ENCODE measurements around the gene MB. TPM values are rescaled to one million over a fixed set of nuclear protein-coding genes. Genes with fewer than 3 reads are reported as not detected.

MB gene
- total RNA-seq, 4 donors from 2014 or later, result 5.6 to 11.7 (median 9.8) TPM

DNA sequence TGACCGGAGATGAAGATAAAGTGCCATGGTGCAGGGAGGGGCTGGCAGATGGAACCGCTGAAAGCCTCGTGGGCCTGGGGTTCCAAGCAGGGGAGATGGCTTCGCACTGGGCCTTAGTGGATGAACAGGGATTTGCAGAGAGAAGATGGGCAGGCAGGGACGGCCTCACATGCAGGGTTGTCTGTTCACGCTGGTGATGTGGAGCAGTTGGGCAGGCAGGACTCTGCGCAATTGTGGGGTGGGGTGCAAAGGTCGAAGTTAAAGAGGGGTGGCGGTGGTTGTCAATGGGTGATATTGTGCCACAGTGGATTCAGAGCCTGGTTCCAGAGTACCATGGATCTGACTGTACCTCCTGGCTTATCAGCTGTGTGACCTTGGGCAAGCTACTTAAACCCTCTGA is 7.9 kb downstream of the MB start:
- no peaks in the 10 kb centered on the region for H3K9me3 ChIP-seq
- H3K36me3 ChIP-seq, result no peaks in the 10 kb centered on the region
- DNase-seq, result no peak
- no peaks in the 10 kb centered on the region for H3K4me1 ChIP-seq
- H3K27me3 ChIP-seq, result no peaks in the 10 kb centered on the region
- no peak for TF ChIP-seq POLR2A (IDR thresholded peaks at IDR 0.05)
- TF ChIP-seq, protein P1, sequence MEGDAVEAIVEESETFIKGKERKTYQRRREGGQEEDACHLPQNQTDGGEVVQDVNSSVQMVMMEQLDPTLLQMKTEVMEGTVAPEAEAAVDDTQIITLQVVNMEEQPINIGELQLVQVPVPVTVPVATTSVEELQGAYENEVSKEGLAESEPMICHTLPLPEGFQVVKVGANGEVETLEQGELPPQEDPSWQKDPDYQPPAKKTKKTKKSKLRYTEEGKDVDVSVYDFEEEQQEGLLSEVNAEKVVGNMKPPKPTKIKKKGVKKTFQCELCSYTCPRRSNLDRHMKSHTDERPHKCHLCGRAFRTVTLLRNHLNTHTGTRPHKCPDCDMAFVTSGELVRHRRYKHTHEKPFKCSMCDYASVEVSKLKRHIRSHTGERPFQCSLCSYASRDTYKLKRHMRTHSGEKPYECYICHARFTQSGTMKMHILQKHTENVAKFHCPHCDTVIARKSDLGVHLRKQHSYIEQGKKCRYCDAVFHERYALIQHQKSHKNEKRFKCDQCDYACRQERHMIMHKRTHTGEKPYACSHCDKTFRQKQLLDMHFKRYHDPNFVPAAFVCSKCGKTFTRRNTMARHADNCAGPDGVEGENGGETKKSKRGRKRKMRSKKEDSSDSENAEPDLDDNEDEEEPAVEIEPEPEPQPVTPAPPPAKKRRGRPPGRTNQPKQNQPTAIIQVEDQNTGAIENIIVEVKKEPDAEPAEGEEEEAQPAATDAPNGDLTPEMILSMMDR (IDR thresholded peaks at IDR 0.05), result no peak
- no peak overlapping the region for H3K27ac ChIP-seq
- no peak overlapping the region for H3K4me3 ChIP-seq

DNA sequence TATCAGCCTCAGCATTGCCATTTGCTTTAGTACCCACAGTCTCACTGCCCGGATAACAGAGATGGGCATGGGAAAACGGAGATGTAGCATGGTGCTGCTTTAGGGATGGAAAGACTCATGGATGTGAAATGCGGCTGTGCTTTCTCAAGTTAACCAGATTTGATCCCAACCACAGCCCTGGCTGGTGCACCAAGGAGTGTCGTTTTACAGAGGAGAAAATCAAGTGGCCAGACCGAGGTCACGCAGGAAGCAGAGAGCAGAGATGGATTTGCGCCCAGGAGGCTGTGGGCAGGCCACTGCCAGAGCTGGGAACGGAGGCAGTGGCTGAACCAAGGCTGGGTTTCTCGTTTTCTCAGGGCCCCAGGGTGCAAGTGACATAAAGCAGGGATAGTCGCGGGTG is 9.0 kb downstream of the MB start:
- TF ChIP-seq, protein P1 (IDR thresholded peaks at IDR 0.05), result no peak
- TF ChIP-seq POLR2A (IDR thresholded peaks at IDR 0.05), result no peak

DNA sequence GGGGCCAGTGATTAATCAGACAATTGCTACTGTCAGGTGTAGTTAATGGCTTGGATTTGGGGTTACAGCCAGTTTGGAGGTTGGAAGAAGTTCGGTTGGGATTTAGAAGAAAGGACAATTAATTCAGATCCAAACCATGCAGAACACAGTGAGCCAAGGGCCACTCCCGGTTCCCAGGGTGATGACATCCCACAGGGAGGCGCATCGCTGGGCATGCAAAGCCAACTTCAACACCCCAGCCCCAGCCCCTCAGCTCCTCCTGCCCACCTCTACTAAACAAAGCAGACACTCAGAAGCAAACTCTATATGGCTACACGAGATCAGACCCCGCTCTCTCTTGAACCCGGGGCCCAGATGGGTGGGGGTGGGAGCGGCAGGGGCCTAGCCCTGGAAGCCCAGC is 10.2 kb downstream of the MB start:
- TF ChIP-seq POLR2A (IDR thresholded peaks at IDR 0.05), result no peak
- TF ChIP-seq, protein P1 (IDR thresholded peaks at IDR 0.05), result no peak
- Histone ChIP-seq H3K27me3 (no peaks in the 10 kb centered on the region), H3K9me3 (no peaks in the 10 kb centered on the region), H3K4me1 (no peaks in the 10 kb centered on the region), H3K27ac (no peak overlapping the region), H3K36me3 (no peaks in the 10 kb centered on the region), H3K4me3 (no peak overlapping the region)
- DNase-seq, result no peak

More for the DNA sequence above, 9.0 kb downstream of the MB start:
- no peaks in the 10 kb centered on the region for H3K4me1 ChIP-seq
- DNase-seq, result no peak
- no peak overlapping the region for H3K27ac ChIP-seq
- no peaks in the 10 kb centered on the region for H3K27me3 ChIP-seq
- H3K4me3 ChIP-seq, result no peak overlapping the region
- no peaks in the 10 kb centered on the region for H3K9me3 ChIP-seq
- no peaks in the 10 kb centered on the region for H3K36me3 ChIP-seq

DNA sequence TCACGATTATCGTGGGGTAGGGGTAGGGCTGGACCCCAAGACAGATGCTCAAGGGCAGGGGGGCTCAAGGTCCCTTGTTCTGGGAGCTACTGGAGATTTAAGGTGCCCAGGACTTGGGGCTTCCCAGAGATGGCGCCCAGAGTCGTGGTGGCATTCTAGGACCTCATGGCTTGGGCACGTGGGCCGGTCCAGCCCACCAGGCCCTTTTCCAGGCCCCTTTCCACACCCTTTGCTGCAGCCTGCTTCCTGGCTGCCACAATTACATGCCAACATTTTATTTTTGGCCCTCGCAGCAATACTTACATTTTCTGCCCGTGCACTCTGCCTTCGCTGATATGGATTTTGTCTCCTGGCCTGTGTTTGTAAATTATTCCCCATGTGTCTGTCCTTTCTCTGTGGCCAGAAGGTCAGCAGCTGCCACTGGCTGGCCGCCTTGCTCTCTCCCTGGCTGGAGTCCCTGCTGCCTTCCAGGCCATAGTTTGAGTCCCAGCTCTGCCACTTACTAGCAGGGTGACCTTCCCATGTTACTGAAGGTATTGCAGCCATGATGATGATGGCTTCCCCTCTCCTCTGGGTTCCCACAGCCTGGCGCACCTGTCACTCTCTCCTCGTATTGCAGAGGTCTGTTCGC is 11.2 kb downstream of the MB start:
- H3K4me1 ChIP-seq, result no peaks in the 10 kb centered on the region
- TF ChIP-seq, protein P1 (IDR thresholded peaks at IDR 0.05), result no peak
- no peak for TF ChIP-seq POLR2A (IDR thresholded peaks at IDR 0.05)
- H3K27me3 ChIP-seq, result no peaks in the 10 kb centered on the region
- H3K4me3 ChIP-seq, result no peak overlapping the region
- DNase-seq, result no peak
- no peaks in the 10 kb centered on the region for H3K36me3 ChIP-seq
- no peaks in the 10 kb centered on the region for H3K9me3 ChIP-seq
- no peak overlapping the region for H3K27ac ChIP-seq

DNA sequence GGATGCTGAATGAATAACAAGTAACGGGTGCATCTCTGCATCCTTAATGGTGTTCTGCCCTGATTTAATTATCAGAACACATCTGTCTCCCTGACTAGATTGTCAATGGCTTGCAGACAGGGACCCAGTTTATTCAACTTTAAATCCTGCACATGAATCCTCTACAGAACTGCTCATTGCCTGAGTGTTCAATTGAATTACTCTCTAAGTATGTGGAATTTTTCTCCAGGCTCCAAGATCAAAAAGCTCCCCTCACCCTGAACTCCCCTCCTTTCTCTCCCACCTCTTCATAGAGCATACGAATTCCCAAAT is 11.8 kb downstream of the MB start:
- no peak overlapping the region for H3K27ac ChIP-seq

More for the DNA sequence above, 11.8 kb downstream of the MB start:
- DNase-seq, result no peak
- no peaks in the 10 kb centered on the region for H3K4me1 ChIP-seq
- no peaks in the 10 kb centered on the region for H3K27me3 ChIP-seq
- no peaks in the 10 kb centered on the region for H3K9me3 ChIP-seq
- TF ChIP-seq, protein P1 (IDR thresholded peaks at IDR 0.05), result no peak
- TF ChIP-seq POLR2A (IDR thresholded peaks at IDR 0.05), result no peak
- H3K4me3 ChIP-seq, result no peak overlapping the region
- no peaks in the 10 kb centered on the region for H3K36me3 ChIP-seq

Data from Peyer's patch (tissue), 4 donors.